Measurements from ENCODE around the gene RAB32. TPM values are rescaled to one million over a fixed set of nuclear protein-coding genes. Genes with fewer than 3 reads are reported as not detected.
"Not testable (repeated sequence)": the region's sequence is repeated elsewhere in the genome, so short reads cannot be mapped to it uniquely, and the experiment has no call there.

RAB32 gene
- 10 to 100 TPM; 28.0 to 30.9 (median 28.5) TPM for polyA plus RNA-seq (ENCODE audit: insufficient read length in 4 of 4)

DNA sequence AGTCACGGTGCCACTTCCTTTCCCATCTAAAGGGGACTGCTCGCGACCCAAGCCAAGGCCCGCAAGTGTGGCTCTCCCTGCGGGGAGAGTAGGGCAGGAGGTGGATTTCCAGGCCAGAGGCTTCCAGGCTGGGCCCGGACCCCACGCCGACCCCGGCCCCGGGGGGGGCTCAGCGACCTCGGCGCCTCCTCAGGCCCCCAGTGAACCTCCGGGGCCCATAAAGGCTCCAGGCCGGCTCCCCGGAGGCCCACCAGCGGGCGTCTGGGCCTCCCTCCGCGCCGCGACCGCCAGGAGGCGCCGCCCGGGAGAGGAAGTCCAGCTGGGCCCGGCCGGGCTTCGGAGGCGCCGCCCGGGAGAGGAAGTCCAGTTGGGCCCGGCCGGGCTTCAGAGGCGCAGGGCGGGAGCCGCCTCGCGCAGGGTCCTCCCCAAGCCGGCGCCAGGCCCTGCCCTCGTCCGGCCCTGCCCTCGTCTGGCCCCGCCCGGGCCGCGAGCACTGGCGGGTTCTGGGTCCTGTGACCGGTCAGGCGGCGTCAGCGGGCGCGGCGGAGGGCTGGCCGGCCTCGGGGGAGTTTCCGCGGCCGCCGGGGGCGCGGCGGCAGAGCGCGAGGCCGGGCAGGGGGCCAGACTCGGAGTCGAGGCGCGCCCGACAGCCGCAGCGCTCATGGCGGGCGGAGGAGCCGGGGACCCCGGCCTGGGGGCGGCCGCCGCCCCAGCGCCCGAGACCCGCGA, at the start of gene RAB32:
Gene RAB32 (plus strand): TSS at position 623 of the 729 bp plus-strand sequence. CDS start 39 bp downstream, at position 662.
- peak; percentile 59 to 82 (median 74) for DNase-seq (ENCODE audit: low read depth in 4 of 4, low spot score in 3 of 4)

- DNase-seq (ENCODE audit: low read depth in 4 of 4, low spot score in 3 of 4) = no peak
These were observed 45.3 kb upstream of the RAB32 start for GRCh38 chr6:146498309-146498708.

DNA sequence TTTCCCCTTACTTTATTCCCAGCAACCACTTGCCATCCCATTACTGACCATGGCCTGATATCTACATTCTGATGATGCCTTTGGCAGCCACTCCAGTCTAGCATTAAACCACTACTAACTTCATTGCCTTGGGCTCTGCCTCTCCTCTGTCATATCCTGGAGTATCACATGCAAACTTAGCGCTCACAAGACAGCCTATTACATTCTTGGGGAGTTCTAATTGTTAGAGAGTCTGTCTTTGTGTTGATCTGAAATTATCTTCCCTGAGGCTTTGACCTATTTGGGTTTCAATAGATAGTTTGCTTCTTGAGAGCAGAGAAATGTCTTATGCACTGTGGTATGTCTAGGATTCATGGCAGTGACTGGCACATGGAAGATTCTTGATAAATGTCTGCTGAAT, 40.5 kb upstream of the RAB32 start:
- DNase-seq (ENCODE audit: low read depth in 4 of 4, low spot score in 3 of 4) = no peak

- no peak for DNase-seq (ENCODE audit: low read depth in 4 of 4, low spot score in 3 of 4)
These were observed 28.4 kb upstream of the RAB32 start for GRCh38 chr6:146515212-146515611.

DNA sequence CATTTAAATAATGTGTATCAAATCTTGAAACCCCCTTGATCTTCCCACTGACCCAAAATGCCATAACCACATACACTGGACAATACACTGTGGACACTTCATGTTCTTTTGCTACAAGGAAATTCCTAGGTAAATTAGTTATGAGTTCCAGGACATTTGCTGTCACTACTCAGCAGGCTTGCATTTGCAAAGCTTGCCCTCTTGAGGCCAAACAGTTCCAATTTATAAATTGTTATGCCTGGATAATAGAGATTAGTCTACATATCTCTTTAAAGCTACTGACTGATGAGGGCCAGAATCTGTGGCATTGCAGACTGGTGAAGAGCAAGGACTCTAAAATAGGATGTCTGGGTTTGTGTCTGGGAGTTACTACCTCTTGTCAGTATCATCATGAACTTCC, 17.4 kb upstream of the RAB32 start:
- no peak for DNase-seq (ENCODE audit: low read depth in 4 of 4, low spot score in 3 of 4)

GRCh38 chr6:146532702-146533101, 10.9 kb upstream of the RAB32 start:
- no peak for DNase-seq (ENCODE audit: low read depth in 4 of 4, low spot score in 3 of 4)

DNA sequence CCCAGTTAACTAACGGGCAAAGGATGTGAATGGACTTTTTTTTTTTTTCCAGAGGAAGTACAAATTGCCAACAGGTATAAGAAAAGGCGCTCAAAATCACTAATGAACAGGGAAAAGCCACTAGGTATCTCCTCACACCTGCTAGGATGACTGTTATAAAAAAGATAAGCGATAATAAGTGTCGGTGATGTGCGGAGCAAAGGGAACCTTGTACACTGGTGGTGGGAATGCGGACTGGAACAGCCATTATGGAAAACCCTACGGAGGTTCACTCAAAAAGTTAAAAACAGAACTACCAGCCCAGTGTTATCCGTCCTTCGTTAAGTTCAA, 787 bp upstream of the RAB32 start:
- no peak for DNase-seq (ENCODE audit: low read depth in 4 of 4, low spot score in 3 of 4)

DNA sequence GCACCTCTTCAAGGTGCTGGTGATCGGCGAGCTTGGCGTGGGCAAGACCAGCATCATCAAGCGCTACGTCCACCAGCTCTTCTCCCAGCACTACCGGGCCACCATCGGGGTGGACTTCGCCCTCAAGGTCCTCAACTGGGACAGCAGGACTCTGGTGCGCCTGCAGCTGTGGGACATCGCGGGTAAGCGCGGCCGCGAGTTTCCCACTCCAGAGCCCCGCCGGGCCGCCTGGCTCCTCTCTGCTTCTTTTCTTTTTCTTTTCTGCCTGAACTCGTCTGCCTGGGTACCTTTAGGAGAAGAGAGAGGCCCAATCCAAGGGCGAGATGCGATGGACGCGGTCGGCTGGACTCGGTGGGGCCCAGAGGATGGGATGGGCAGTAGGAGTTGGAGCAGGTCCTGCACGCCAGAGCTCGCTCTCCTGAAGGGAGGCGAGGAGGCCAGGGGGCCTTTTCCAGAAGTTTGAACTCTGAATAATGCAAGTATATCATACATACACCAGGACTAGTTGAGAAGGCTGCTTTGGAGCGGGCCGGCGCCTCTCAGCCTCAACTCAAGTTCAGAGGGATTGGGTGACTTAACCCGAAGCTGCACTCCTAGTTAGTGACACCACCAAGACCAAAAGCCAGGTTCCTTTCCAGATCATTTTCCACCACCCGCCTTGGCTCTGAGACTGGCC, 445 bp downstream of the RAB32 start:
- DNase-seq (ENCODE audit: low read depth in 4 of 4, low spot score in 3 of 4) = peak in 2 of 4 donors; percentile 37 to 51

DNA sequence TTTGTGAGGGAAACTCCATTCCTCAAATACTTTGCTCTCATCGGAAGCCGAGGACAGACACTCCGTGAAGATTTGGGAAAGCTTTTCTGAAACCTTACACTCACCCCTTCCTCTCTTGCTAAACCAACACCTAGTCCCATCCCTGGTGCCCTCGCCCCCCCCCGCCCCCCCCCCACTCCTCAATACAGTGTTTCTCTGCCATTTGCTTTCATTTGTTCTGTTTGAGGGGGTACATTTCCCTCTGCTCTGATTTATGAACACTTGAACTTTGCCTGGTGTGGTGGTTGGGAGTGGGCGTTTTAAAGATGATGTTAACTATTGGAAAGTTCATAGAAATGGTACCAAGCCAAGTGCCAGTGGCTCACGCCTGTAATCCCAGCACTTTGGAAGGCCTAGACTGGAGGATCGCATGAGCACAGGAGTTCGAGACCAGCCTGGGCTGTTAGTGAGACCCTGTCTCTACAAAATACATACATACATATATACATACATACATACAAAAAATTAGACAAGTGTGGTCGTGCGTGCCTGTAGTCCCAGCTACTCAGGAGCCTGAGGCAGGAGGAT, 1.1 kb downstream of the RAB32 start:
- DNase-seq (ENCODE audit: low read depth in 4 of 4, low spot score in 3 of 4) = no peak

DNA sequence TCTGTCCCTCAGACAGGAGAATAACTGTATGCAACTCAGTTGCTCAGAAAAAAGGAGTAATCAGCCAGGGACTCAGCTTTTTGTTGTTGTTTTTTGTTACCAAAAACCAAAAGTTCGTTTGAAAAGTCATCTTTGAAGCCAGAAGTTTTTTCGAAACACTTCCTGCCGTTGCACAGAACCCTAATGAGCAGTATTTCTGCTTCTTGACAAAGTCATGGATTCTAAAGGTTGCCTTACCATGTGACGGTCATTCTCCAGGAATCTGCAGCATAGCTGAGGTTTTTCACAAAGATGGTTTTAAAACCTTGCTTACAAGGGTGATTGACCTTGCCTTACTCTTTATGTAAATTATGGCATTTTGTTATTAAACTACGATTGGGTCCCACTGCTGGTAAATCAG, 1.9 kb downstream of the RAB32 start:
- no peak for DNase-seq (ENCODE audit: low read depth in 4 of 4, low spot score in 3 of 4)

- DNase-seq (ENCODE audit: low read depth in 4 of 4, low spot score in 3 of 4) = no peak
These were observed 2.9 kb downstream of the RAB32 start for GRCh38 chr6:146546443-146547043.

DNA sequence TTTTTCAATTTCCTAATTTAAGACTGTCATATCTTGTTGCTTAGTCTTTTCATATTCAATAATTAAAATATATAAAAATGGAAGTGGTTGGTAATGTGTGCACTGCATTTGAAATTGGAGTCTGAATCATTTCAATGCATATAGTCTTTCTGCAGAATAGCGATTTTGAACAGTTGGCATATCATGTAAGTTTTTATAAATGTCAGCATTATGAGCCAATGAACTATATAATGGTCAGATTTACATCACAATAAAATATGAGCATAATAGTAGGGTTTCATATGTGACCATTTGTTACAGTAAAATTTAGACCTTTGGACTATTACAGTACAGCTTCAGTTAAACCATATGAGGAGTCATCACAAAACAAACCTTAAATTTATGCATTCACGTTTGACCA, 4.3 kb downstream of the RAB32 start:
- DNase-seq (ENCODE audit: low read depth in 4 of 4, low spot score in 3 of 4) = no peak

GRCh38 chr6:146548898-146549374, 5.3 kb downstream of the RAB32 start:
- DNase-seq (ENCODE audit: low read depth in 4 of 4, low spot score in 3 of 4) = no peak

GRCh38 chr6:146550911-146551310, 7.3 kb downstream of the RAB32 start:
- no peak for DNase-seq (ENCODE audit: low read depth in 4 of 4, low spot score in 3 of 4)

- DNase-seq (ENCODE audit: low read depth in 4 of 4, low spot score in 3 of 4) = no peak
These were observed 7.9 kb downstream of the RAB32 start for GRCh38 chr6:146551545-146551944.

DNA sequence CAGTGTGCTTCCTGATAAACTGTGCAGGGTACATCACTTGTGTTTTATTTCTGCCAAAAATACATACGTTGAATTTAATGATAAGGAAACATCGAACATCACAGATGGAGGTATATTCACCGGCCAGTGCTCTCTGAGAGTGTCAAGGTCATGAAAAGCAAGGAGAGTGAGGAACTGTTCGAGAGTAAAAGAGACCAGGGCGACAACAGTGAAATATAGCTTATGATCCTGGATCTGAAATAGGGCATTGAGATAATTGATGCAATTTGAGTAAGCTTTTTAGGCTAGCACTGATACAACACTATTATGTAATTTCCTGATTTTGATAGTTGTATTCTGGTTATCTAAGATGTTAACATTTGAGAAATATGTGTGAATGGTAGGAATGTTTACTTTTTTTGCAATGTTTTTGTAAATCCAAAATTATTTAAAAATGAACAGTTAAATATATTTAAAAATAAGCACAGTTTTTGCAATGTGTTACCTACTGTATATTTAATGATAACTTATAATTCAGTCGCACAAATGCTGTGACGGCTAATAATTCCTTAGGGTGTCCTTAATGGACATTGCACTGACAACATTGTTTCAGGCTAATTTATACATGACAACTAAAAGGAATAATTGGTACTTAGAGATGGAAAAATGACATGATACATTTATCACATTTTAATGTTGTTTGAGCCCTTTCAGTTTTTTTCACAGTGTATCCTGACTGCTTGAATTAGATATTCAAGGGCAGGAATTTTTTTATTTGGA, 9.9 kb downstream of the RAB32 start:
- DNase-seq (ENCODE audit: low read depth in 4 of 4, low spot score in 3 of 4) = no peak

DNA sequence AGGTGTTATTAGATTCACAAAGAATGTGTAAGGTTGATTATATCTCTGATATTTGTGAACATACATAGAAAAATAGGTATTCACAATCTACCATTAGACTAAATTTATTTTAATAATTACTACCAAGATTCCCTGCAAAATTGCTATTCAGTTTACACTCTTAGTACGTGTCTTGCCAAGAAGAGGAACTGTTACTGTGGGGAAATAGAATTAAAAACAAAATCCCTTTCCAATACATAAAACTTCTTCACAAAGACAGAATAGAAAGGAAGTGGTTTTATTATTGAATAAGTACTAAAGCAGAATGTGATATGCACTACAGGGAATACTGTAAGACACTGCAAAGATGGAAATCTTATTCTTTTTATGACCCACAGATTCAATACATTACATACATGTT, 17.0 kb downstream of the RAB32 start:
- no peak for DNase-seq (ENCODE audit: low read depth in 4 of 4, low spot score in 3 of 4)

GRCh38 chr6:146566661-146567060, 23.0 kb downstream of the RAB32 start:
- not testable (repeated sequence) for DNase-seq (ENCODE audit: low read depth in 4 of 4, low spot score in 3 of 4)

DNA sequence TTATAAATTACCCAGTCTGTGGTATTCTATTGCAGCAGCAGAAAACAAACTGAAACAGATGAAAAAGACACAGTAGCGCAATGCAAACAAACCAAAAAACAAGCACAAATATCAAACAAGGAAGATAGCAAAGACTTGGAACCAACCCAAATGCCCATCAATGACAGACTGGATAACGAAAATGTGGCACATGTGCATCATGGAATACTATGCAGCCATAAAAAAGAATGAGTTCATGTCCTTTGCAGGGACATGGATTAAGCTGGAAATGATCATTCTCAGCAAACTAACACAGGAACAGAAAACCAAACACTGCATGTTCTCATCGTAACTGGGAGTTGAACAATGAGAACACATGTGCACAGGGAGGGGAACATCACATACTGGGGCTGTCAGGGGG, 25.0 kb downstream of the RAB32 start:
- DNase-seq (ENCODE audit: low read depth in 4 of 4, low spot score in 3 of 4) = not testable (repeated sequence)

DNA sequence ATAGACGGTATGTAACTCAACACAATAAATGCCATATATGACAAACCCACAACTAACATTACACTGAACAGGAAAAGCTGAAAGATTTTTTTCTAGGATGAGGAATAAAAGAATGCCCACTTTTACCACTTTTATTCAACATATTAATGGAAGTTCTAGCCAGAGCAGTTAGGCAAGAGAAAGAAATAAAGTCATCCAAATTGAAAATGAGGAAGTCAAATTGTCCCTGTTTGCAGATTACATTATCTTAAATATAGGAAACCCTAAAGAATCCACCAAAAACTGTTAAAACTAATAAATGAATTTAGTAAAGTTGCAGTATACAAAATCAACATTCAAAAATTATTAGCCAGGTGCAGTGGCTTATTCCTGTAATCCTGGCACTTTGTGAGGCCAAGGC, 30.6 kb downstream of the RAB32 start:
- no peak for DNase-seq (ENCODE audit: low read depth in 4 of 4, low spot score in 3 of 4)

GRCh38 chr6:146578054-146578453, 34.4 kb downstream of the RAB32 start:
- DNase-seq (ENCODE audit: low read depth in 4 of 4, low spot score in 3 of 4) = no peak
